HCT116 (cell line): ENCODE results near the gene PRKAG2.

Source experiments
- CTCF ChIP-seq, 3 experiments: fragments of 200-600 bp in 1 of 3; sonication (generic) in 1 of 3; IDR thresholded peaks in 2 of 3; conservative IDR thresholded peaks in 1 of 3; 2 replicates each; pipeline ENCODE4 v1.5.1; 2012 to 2017; ENCODE audit warnings: low read depth in 2 of 3, low read length in 2 of 3, antibody characterized with exemption in 1 of 3, borderline replicate concordance in 1 of 3, control low read depth in 1 of 3, mild to moderate bottlenecking in 1 of 3, mixed read lengths in 1 of 3, mixed run types in 1 of 3, moderate library complexity in 1 of 3; ENCODE audit not compliant: insufficient read depth in 1 of 3
- FOSL1 ChIP-seq: IDR thresholded peaks from 2 replicates; pipeline ENCODE4 v1.6.1; 2012; ENCODE audit warnings: low read depth
- JUND ChIP-seq: IDR thresholded peaks from 2 replicates; pipeline ENCODE4 v1.6.1; 2012
- POLR2A ChIP-seq: IDR thresholded peaks from 2 replicates; pipeline ENCODE4 v1.7.0; 2011; ENCODE audit warnings: borderline replicate concordance; ENCODE audit not compliant: insufficient read depth, insufficient read length; ENCODE audit errors: extremely low read depth
- POLR2AphosphoS5 ChIP-seq: IDR thresholded peaks from 2 replicates; pipeline ENCODE4 v1.6.1; 2011; ENCODE audit warnings: mild to moderate bottlenecking, low read depth, low read length, moderate library complexity
- RAD21 ChIP-seq: IDR thresholded peaks from 2 replicates; pipeline ENCODE4 v1.6.1; 2012; ENCODE audit warnings: low read depth, mild to moderate bottlenecking
- TF ChIP-seq, protein P1 (sequence below): IDR thresholded peaks from 2 replicates; pipeline ENCODE4 v1.6.1; 2012

- TF ChIP-seq RAD21: no peak
- no peak for TF ChIP-seq POLR2AphosphoS5
- TF ChIP-seq POLR2A: no peak
- TF ChIP-seq CTCF (IDR thresholded peaks at IDR 0.05 in 2 of 3, conservative IDR thresholded peaks at IDR 0.05 in 1 of 3; ENCODE audit: borderline replicate concordance in 1 of 3, insufficient read depth in 1 of 3, low read depth in 2 of 3, low read length in 2 of 3): no peak
- no peak for TF ChIP-seq JUND
- no peak for TF ChIP-seq FOSL1
- TF ChIP-seq, protein P1, sequence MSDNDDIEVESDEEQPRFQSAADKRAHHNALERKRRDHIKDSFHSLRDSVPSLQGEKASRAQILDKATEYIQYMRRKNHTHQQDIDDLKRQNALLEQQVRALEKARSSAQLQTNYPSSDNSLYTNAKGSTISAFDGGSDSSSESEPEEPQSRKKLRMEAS: no peak
Observed at GRCh38 chr7:151882734-151883133, 5.8 kb upstream of the PRKAG2 start.
